ENCODE results near the gene RAE1.
"Not testable (repeated sequence)": the region's sequence is repeated elsewhere in the genome, so short reads cannot be mapped to it uniquely, and the experiment has no call there.

The RAE1 gene

DNA sequence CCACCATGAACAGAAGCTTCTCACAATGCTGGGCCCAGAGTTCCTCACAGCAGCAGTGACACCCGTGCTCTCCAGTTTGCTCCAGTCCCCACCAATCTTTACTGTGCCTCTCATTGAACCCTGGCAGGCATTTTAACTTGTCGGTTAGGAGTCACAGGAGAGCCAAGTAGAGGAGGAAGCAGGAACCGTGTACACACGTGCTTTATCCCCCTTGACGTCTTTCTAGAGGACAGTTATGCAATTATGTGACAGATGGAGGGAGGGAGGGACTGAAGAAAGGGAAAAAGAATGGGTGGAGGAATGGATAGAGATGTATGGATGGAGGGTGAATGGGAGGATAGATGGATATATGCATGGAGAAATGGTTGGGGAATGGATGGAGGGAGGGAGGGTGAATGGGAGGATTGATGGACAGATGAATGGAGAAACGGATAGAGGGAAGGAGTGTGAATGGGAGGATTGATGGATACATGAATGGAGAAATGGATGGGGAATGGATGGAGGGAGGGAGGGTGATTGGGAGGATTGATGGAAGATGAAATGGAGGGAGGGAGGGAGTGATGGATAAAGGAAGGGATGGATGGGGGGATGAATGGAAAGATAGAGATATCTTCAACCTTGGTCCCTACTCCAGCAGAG, 66.1 kb downstream of the RAE1 start:
- DNase-seq, result no peak

DNA sequence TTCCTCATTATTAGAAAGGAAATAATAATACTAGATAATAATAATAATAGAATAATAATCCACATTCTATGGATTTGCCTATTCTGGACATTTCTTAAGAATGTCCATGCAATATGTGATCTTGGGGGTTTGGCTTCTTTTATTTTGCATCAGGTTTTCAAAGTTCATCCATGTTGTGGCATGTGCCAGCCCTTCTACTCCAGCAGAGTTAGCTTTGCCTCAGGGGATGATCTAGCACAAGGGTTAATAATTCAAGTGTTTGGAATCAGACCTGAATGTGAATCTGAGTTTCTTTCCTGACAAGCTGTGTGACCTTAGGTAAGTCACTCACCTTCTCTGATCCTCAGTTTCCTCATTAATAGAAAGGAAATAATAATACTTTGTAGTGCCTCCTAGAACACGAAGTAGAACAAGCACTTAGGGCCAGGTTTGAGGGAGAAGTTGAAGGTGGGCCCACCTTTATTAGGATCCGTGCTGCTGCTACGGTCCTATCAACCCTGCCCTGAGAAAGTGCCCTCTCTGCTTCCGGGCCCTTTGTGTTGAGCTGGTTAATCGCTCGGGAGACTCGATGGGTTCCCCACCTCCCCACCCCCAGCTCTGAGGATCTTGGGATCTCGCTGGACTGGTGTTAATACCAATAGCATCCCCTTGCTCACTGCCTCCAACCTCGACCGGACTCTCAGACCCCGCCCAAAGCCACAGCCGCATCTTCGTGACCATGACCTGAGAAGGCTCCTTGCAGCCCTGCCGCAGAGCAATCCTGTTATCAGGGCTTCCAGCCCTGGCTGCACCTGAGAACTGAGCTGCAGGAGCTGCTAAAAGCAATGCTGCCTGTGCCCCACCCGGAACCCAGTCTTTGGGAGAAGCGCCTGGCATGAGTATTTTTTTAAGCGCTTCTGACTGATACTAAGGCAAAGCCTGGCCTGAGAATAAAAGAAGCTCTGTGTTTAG, 67.0 kb downstream of the RAE1 start:
- no peak for DNase-seq

DNA sequence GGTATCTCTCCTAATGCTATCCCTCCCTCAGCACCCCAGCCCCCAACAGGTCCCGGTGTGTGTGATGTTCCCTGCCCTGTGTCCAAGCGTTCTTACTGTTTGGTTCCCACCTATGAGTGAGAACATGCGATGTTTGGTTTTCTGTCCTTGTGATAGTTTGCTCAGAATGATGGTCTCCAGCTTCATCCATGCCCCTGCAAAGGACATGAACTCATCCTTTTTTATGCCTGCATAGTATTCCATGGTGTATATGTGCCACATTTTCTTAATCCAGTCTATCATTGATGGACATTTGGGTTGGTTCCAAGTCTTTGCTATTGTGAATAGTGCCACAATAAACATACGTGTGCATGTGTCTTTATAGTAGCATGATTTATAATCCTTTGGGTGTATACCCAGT, 68.4 kb downstream of the RAE1 start:
- DNase-seq, result not testable (repeated sequence)

DNA sequence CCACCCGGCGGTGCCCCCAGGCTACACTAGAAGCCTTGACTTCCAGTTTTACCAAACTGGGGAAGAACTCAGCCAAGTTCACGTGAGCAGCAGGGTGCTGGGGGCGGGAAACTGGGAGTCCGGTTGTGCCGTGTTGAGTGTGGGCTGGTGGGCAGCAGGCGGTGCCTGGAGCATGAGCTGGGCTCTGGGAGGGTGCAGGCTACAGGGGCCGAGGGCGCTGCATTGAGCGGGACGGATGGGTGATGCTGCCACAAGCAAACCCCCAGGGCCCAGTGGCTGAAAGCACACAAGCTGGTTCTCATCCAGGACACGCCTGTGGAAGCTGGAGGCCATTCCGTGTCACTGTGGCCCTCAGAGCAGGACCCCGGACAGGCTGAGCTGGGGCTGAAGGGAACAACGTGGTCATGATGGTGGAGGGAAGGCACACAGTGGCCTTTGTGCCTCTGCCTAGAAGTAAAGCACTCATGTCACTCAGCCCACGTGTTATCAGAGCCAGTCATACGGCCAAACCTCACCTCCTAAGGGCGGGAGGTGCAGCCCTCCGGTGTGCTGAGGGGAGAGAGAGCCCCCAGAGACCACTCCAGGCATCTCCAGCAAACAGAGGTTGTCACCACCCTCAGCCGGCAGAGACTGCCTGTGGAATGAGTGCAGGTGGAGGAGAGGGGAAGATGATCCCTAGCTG, 69.7 kb downstream of the RAE1 start:
- DNase-seq, result no peak

DNA sequence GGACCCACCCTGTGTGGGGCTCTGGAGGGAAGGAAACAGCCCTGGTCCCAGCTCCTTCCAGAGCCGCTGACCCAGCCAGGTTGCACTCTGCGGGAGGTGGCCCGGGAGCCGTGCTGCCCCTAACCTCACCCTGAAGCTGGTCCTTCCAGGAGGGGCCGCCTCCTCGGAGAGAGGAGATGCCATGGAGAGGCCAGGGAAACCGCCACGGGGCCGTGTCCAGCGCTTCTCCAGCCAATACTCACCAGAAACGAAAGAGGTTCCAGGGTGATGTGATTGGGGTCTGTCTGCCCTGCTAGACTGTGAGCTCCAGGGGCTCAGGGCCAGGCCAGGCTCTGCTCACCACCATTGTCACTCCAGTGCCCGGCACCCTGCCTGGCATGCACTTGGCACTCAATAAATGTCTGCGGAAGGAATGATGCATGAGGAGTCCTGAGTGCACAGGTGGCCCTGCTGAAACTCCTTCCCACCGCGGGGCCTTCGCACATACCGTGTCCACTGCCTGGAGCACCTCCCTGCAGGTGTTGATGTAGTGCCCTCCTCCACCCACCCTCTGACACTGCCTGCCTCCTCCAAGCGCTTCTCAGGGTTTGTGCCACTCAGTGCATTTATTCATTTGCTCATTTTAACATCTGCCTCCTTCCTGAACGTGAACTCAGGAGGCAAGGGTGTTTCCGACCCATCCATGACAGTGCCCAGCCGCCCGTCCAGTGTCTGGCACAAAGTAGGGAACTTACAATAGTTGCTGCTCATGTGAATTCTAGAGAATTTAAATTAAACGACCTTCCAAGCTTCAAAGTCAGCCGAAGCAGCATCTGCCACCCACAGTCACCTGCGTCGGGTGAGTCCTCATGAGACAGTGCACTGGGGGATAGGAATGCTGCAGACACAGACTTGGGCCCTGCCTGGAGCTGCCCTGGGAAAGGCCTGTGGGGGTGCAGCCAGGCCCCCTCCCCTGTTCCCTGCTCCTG, 70.5 kb downstream of the RAE1 start:
- no peak for DNase-seq

DNA sequence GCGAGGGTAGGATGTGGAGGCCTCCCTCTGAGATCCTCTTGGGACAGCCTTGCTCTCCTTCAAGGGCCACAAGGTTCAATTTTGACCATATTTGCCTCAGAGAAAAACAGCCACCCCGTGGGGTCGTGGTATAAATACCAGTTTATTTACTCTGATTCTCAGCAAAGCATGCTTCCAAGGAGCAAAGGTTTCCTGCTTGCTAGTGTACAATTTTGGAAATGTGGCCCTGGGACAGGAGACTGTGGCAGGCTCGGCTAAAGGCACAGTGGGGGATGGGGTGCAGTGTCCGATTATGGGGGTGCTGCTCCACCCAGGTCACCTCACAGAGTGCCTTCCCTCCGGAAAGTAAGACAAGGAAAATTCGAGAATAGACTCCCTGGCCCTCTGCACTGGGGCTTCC, 71.2 kb downstream of the RAE1 start:
- no peak for DNase-seq

DNA sequence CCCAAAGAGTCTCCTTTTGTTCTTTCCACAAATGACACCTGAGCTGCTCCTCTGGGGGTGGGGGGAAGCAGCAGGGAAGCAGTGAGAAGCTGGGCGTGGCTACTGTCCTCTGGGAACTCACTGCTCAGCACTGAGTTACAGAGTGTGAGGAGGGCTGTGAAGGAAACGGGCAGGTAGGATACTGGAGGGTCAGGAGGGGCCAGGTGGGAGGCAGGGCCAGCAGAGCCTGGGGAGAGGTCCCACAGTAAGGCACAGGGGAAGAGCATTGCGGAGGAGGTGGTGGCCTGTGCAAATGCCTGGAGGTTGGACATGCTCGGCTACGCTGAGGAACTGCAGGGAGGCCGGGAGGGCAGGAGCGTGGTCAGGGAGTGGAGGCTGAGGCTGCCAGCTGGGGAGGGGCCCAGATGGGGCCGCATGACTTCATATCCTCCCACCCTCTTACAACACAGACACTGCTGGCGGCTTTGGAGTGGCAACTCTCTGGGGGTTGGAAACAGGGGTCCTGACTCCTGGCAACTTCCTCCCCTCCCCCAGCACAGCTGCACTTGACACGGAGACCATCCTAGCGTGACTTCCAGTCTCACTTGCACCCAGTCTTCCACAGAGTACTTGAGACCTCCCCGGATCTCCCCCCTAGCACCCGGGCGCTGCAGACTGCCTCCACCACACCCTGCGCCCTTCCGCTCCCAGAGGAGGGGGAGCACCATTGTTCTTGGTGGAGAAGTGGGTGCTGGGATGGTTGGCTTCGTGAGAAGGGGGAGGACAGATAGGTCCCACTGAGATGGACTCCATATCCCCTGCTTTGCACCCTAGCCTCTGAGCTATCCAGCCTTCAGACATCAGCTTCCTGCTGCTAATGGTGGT, 74.3 kb downstream of the RAE1 start:
- peak; percentile 86 for DNase-seq

DNA sequence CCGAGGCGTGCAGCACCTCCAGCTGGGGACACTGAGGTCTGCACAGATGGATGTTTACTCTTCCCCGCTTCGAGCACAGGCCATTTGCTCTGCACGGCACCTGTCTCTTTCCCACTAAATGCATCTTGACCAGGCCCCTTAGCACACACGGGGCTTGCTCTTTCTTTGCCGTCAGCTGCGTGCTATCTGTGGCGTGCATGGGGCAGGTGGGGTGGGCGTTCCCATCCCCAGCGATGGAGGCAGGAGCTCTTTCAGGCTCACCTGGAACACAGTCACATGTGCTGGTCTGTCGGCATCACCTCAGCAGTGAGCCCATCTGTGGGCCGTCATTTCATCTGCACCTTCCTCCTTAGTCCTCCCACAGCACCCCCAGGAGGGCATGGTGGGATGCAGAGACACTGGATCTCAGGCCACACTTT, 75.2 kb downstream of the RAE1 start:
- DNase-seq, result peak; percentile 88

DNA sequence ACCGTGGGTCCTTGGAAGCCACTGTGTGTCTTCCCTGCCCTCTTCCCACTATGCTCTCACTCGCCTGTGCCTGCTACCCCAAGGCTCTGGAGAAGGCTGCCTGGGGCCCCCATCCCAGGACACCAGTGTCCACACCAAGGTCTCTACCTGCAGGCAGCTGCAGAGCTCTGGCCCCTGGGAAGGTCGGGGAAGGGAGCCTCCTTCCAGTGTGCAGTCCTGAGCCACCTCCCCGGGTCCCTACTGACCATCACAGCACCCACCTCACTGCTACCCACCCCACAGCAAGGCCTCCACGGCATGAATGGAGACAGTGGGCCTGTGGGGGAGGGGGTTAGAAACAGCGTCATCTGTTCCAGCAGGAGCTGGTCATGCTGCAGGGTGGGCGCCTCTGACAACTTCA, 75.8 kb downstream of the RAE1 start:
- DNase-seq, result no peak

DNA sequence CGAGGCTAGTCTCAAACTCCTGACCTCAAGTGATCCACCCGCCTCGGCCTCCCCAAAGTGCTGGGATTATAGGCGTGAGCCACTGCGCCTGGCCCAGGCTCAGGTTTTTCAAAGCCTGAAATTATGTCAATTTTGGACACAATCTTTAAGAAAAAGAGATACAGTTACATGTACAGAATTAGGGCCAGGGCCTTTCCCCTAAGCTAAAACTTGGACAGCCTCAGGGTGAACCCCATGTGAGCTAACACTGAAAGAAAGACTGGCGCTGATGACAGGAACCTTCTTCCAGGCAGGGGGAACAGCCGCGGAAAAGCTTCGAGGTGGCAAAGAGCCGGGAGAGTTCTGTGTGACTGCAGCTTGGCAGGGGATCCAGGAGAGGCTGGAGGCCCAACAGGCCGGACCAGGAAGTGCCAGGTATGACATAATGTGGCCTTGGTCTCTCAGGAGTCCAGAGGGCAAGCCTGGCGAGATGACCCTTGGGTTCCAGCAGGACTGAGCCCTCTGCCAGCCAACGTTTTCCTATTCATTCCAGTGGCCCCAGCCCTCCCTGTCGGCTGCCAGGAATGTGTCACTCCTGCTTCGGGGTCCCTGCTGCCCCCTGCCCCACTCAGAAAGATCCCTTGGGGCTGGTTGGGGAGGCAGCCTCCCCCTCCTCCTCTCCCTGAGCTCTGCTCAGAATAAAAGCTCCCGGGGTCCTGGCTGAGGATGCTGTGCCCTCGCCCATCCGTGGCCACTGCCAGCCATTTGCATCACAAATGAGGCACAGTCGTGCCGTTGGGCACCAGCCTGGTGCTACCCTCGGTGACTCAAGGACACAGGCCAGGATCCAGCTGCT, 77.5 kb downstream of the RAE1 start:
- DNase-seq, result peak; percentile 84

Data from NCI-H526 treated with DMSO at 0.1 percent for 48 hours (cell line).